NB4 (cell line): ENCODE results near the gene ABTB2.

Experiments used
- DNase-seq: peaks from one replicate; pipeline ENCODE4 v3.0.0; 2010; ENCODE audit warnings: low read depth
- H3K4me3 ChIP-seq: one replicate; pipeline ENCODE4 v1.5.1; 2011; ENCODE audit warnings: mild to moderate bottlenecking, low read depth, low read length, moderate library complexity
- MYC ChIP-seq: IDR thresholded peaks from 2 replicates; pipeline ENCODE4 v1.6.1; 2011; ENCODE audit warnings: low read depth, low read length
- POLR2A ChIP-seq: IDR thresholded peaks from 2 replicates; pipeline ENCODE4 v1.6.1; 2011; ENCODE audit warnings: mild to moderate bottlenecking; ENCODE audit not compliant: insufficient read length; ENCODE audit errors: extremely low read depth
- TF ChIP-seq, protein P1 (sequence below): IDR thresholded peaks from 2 replicates; pipeline ENCODE4 v1.6.1; 2011; ENCODE audit warnings: low read depth, low read length
- TF ChIP-seq, protein P2 (sequence below): IDR thresholded peaks from one replicate; pipeline ENCODE4 v1.5.1; 2012; ENCODE audit warnings: low read depth, low read length

The ABTB2 gene

DNA sequence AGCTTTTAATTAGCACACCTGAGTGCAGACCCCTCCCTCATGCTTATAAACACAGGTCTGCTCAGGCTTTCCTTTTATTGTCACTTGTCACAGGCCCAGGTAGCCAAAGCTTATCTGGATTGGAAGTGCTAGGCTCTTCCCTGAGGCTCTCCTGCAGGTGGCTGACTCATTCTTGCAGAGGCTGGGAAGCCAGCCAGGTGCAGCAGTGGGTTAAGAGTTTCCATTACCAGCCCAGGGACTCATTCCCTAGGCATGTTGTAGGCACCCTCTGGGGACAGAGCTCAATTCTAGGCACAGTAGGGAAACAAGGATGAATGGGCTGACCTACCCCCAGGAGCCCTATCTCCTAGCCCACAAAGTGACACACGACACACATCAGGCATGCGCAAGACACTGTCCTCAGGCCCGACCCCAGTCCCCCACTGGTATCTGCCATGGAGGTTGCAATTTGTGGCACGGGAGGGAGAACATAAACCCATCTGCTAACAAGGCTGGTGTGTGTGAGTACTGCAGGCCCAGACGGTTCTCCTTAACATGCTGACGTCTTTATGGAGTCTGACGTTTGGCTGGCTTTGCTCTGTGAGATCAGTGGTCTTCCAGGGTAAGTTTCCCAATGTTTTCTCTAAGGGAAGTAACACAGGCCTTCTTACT is 94.2 kb downstream of the ABTB2 start:
- H3K4me3 ChIP-seq: no peak overlapping the region
- TF ChIP-seq, protein P1, sequence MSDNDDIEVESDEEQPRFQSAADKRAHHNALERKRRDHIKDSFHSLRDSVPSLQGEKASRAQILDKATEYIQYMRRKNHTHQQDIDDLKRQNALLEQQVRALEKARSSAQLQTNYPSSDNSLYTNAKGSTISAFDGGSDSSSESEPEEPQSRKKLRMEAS: no peak
- TF ChIP-seq, protein P2, sequence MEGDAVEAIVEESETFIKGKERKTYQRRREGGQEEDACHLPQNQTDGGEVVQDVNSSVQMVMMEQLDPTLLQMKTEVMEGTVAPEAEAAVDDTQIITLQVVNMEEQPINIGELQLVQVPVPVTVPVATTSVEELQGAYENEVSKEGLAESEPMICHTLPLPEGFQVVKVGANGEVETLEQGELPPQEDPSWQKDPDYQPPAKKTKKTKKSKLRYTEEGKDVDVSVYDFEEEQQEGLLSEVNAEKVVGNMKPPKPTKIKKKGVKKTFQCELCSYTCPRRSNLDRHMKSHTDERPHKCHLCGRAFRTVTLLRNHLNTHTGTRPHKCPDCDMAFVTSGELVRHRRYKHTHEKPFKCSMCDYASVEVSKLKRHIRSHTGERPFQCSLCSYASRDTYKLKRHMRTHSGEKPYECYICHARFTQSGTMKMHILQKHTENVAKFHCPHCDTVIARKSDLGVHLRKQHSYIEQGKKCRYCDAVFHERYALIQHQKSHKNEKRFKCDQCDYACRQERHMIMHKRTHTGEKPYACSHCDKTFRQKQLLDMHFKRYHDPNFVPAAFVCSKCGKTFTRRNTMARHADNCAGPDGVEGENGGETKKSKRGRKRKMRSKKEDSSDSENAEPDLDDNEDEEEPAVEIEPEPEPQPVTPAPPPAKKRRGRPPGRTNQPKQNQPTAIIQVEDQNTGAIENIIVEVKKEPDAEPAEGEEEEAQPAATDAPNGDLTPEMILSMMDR: no peak
- TF ChIP-seq POLR2A (no peak), MYC (no peak)
- no peak for DNase-seq

DNA sequence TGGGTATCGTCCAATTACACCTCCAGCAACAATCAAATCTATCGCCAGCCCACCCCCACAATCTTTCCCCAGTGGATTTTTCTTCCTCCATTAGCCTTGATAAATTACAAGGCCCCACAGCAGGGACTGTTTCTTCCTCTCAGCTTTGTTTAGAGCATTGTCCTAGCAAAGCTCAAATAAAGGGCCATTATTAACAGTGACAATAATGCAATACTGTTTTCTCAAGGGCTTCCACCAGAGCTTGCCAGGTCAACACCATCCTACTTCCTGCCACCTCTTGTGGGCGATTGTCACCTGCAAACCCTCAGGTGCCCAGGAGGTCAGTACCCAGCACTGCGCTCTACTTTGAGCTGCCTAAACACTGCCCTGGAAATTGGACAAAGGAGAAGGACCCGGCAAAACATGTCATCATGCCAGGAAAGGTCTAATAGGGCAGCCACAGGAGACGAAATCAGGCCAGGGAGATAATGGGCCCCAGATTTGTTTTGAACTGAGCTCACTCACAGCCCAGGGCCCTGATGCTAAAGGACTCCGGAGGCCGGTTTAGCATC is 95.2 kb downstream of the ABTB2 start:
- no peak for DNase-seq
- no peak for TF ChIP-seq MYC
- TF ChIP-seq, protein P2: no peak
- no peak for TF ChIP-seq POLR2A
- TF ChIP-seq, protein P1: no peak
- no peak overlapping the region for H3K4me3 ChIP-seq

DNA sequence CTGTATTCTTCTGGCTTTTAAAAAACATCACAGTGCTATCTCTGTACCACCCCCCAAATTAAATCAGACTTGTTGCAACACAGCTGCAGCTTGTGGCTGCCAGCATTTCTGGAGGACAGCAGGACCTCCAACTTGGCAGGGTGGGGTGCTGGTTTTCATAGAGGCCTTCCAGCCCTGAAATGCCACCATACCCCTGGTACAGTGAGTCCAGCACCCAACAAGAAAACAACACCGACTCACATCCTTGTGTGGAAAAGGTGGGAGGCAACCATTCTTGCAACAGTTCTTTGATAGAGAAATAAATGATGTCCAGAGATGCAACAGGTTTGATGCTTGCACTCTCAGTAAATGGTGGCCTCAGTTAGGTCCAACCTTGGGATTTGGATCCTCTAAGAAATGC is 96.0 kb downstream of the ABTB2 start:
- no peak for DNase-seq
- TF ChIP-seq MYC: no peak
- TF ChIP-seq, protein P2: no peak
- TF ChIP-seq, protein P1: no peak
- TF ChIP-seq POLR2A: no peak
- H3K4me3 ChIP-seq: no peak overlapping the region

DNA sequence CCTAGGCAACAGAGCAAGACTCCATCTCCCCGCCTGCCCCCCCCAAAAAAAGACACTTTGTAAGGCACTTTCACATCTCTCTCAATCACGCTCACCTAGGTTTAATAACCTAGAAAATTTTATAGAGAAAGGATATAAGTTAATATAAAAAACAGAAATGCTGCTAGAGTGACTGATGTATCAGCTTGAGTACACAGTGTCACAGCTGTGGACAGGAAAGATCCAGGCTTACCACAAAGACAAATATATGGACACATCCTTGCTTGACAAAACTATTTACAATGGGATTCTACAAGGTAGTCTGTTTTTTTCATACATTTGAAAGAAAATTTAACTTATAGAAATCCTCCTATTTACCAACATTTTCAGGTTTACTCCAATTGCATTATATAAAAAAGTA is 96.7 kb downstream of the ABTB2 start:
- no peak for DNase-seq
- TF ChIP-seq, protein P1: no peak
- TF ChIP-seq, protein P2: no peak
- no peak for TF ChIP-seq MYC
- TF ChIP-seq POLR2A: no peak
- no peak overlapping the region for H3K4me3 ChIP-seq

DNA sequence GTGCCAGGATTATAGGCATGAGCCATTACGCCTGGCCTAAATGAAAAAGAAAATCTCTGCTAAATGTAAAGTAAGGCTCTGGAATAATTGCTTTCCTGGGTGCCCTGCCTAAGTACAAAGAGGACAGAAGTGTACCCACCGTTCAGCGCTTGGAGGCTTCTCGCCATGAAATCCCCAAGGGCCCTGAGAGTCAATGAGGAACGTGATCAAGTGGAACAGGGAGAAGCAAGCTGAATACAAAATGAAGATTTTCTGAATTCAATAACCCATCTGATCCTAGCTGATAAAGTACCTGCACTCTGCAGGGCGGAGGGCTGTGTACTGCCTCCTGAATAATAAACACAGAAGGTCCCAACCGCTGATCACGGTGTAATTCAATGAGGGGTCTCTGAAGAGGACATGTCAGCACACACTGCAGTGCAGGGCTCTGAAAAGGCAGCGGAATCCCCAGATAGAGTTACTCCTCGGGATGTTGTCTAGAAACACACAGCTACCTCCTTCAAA is 97.7 kb downstream of the ABTB2 start:
- H3K4me3 ChIP-seq: no peak overlapping the region
- TF ChIP-seq POLR2A (no peak), MYC (no peak)
- TF ChIP-seq, protein P1: no peak
- TF ChIP-seq, protein P2: no peak
- no peak for DNase-seq
